Measurements from ENCODE around the gene POLR1B. TPM values are rescaled to one million over a fixed set of nuclear protein-coding genes. Genes with fewer than 3 reads are reported as not detected.

POLR1B gene
- total RNA-seq, 1 experiment from 2014 or later: 74.0 TPM

DNA sequence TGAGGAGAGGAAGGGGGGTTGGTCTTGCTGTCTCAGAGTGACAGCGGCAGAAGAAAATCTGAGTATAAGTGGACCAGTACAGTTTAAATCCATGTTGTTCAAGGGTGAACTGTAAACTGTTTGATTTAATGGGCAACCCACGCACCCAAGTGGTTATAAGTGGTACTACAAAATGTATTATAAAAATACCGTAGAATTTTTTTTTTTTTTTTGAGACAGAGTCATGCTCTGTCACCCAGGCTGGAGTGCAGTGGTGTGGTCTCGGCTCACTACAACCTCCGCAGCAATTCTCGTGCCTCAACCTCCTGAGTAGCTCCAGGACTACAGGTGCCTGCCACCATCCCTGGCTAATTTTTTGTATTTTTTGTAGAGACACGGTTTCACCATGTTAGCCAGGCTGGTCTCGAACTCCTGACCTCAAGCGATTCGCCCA is 40.1 kb downstream of the POLR1B start:
- no TSS peak for BruUV-seq (replicated peaks)
- ChIA-PET CTCF (interaction anchor here (0.7 to 1.9 kb wide), 7 partner anchors 39 to 168 kb away, joined by 3 to 8 read pairs (median 3); no protein-coding TSS in a partner anchor), POLR2A (interaction anchor here (0.7 to 3.5 kb wide), 7 partner anchors 39 to 221 kb away, joined by 3 to 31 read pairs (median 16); partner anchors contain the start of gene SLC20A1)
- H3K27ac Mint-ChIP-seq (ENCODE audit: low read depth, unreplicated experiment): peak overlapping the region; percentile 100
- peak; percentile 73 for DNase-seq (ENCODE audit: unreplicated experiment)
- intact Hi-C loops (cut with micrococcal nuclease): loop anchor here (1.0 to 5.0 kb wide), 5 partner anchors 40 to 525 kb away; partner anchors contain the start of genes POLR1B, TMEM87B and ZC3H8
- H3K4me3 Mint-ChIP-seq (ENCODE audit: unreplicated experiment): peak overlapping the region; percentile 28
- peak; percentile 45 for TF ChIP-seq CTCF (IDR thresholded peaks at IDR 0.05; ENCODE audit: unreplicated experiment)
- no peaks in the 10 kb centered on the region for H3K27me3 Mint-ChIP-seq (ENCODE audit: insufficient read depth, unreplicated experiment)
- H3K9me3 Mint-ChIP-seq (ENCODE audit: unreplicated experiment): no peaks in the 10 kb centered on the region
- H3K4me1 Mint-ChIP-seq (ENCODE audit: insufficient read depth, unreplicated experiment): peaks cover 24% of the 10 kb centered on the region
- H3K36me3 Mint-ChIP-seq (ENCODE audit: insufficient read depth, unreplicated experiment): peaks cover 26% of the 10 kb centered on the region

GRCh38 chr2:112583497-112584133 is 41.4 kb downstream of the POLR1B start:
- Mint-ChIP-seq H3K36me3 (ENCODE audit: insufficient read depth, unreplicated experiment) (peaks cover 29% of the 10 kb centered on the region), H3K4me1 (ENCODE audit: insufficient read depth, unreplicated experiment) (peaks cover 24% of the 10 kb centered on the region), H3K9me3 (ENCODE audit: unreplicated experiment) (no peaks in the 10 kb centered on the region), H3K27ac (ENCODE audit: low read depth, unreplicated experiment) (peak overlapping the region; percentile 100), H3K27me3 (ENCODE audit: insufficient read depth, unreplicated experiment) (no peaks in the 10 kb centered on the region), H3K4me3 (ENCODE audit: unreplicated experiment) (peak overlapping the region; percentile 92)
- CTCF ChIA-PET: interaction anchor here (0.6 to 1.9 kb wide), 11 partner anchors 36 to 732 kb away, joined by 3 to 8 read pairs (median 4); no protein-coding TSS in a partner anchor
- intact Hi-C loops (cut with micrococcal nuclease): loop anchor here (2.0 to 5.0 kb wide), 3 partner anchors 41 to 526 kb away; partner anchors contain the start of genes POLR1B, TMEM87B and ZC3H8
- POLR2A ChIA-PET: interaction anchor here (0.7 to 3.5 kb wide), 13 partner anchors 10 to 325 kb away, joined by 3 to 31 read pairs (median 6); partner anchors contain the start of gene SLC20A1
- DNase-seq (ENCODE audit: unreplicated experiment): no peak
- TSS peak; percentile 71 for BruUV-seq (replicated peaks)
- no peak for TF ChIP-seq CTCF (IDR thresholded peaks at IDR 0.05; ENCODE audit: unreplicated experiment)

DNA sequence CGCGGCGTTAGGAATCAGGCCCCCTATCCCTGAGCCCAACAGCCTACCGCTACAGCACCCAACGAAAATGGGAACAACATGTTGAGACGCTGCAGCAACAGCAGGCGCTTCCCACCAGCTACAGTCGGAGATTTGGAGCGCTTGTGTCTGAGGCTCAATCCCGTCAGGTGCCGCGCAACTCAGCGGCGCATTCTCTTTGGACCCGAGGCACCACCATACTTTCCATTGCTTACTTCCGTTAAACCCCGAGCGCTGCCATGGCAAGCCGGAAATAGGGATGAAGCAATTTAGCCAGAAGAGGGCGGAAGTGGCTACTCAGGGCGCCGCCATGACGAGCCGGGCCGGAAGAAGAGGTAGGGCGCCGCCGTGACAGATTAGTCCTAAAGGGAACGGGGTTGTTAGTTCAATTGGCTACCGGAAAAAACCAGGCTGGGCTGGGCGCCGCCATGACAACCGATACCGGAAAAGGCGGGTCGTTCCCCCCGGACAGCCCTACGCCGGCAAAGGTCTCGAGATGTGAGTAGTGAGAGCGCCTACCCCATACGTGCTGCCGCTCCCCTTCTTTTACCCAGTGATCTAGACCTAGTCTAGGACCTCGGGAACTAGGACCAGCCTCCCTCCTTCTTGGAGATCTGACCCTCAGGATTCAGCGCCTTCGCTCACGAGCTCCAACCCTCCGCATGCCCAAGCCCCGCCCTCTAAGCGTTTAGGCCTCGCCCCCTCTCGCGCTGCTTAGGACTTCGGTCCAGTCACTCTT is 42.0 kb downstream of the POLR1B start, which contains the start of gene CHCHD5:
Gene CHCHD5 (plus strand): TSS at position 476 of the 757 bp plus-strand sequence. CDS start 39 bp downstream, at position 515.
- DNase-seq (ENCODE audit: unreplicated experiment): peak; percentile 98
- Mint-ChIP-seq H3K27me3 (ENCODE audit: insufficient read depth, unreplicated experiment) (no peaks in the 10 kb centered on the region), H3K4me3 (ENCODE audit: unreplicated experiment) (peak within 1 kb of the TSS; percentile 92), H3K36me3 (ENCODE audit: insufficient read depth, unreplicated experiment) (peaks cover 35% of the 10 kb centered on the region), H3K9me3 (ENCODE audit: unreplicated experiment) (no peaks in the 10 kb centered on the region), H3K27ac (ENCODE audit: low read depth, unreplicated experiment) (peak within 1 kb of the TSS; percentile 100), H3K4me1 (ENCODE audit: insufficient read depth, unreplicated experiment) (peaks cover 24% of the 10 kb centered on the region)
- CTCF ChIA-PET: interaction anchor here (0.7 to 1.9 kb wide), 17 partner anchors 10 to 511 kb away, joined by 3 to 9 read pairs (median 3); no protein-coding TSS in a partner anchor
- POLR2A ChIA-PET: interaction anchor here (0.7 to 3.5 kb wide), 24 partner anchors 8 to 325 kb away, joined by 3 to 31 read pairs (median 4); partner anchors contain the start of gene SLC20A1
- no TSS peak for BruUV-seq (replicated peaks)
- intact Hi-C loops (cut with micrococcal nuclease): loop anchor here (5.0 kb wide), 2 partner anchors 327 to 527 kb away; partner anchors contain the start of genes TMEM87B and ZC3H8
- TF ChIP-seq CTCF (IDR thresholded peaks at IDR 0.05; ENCODE audit: unreplicated experiment): no peak
